ENCODE data around the gene MRC1. TPM values are rescaled to one million over a fixed set of nuclear protein-coding genes. Genes with fewer than 3 reads are reported as not detected.

The MRC1 gene
- total RNA-seq, 4 donors from 2014 or later, result 14.9 to 51.8 (median 28.0) TPM

GRCh38 chr10:17816199-17816598 lies 7.1 kb downstream of the MRC1 start:
- H3K4me3 ChIP-seq, result no peak overlapping the region
- TF ChIP-seq POLR2A (IDR thresholded peaks at IDR 0.05), result no peak
- TF ChIP-seq, protein P1, sequence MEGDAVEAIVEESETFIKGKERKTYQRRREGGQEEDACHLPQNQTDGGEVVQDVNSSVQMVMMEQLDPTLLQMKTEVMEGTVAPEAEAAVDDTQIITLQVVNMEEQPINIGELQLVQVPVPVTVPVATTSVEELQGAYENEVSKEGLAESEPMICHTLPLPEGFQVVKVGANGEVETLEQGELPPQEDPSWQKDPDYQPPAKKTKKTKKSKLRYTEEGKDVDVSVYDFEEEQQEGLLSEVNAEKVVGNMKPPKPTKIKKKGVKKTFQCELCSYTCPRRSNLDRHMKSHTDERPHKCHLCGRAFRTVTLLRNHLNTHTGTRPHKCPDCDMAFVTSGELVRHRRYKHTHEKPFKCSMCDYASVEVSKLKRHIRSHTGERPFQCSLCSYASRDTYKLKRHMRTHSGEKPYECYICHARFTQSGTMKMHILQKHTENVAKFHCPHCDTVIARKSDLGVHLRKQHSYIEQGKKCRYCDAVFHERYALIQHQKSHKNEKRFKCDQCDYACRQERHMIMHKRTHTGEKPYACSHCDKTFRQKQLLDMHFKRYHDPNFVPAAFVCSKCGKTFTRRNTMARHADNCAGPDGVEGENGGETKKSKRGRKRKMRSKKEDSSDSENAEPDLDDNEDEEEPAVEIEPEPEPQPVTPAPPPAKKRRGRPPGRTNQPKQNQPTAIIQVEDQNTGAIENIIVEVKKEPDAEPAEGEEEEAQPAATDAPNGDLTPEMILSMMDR (IDR thresholded peaks at IDR 0.05), result no peak
- no peaks in the 10 kb centered on the region for H3K9me3 ChIP-seq
- H3K27me3 ChIP-seq, result no peaks in the 10 kb centered on the region
- no peak overlapping the region for H3K27ac ChIP-seq
- intact Hi-C loops (cut with DNase I; ENCODE audit: low total_unique reads), result no loop called here
- DNase-seq, result no peak
- H3K4me1 ChIP-seq, result no peaks in the 10 kb centered on the region
- no peaks in the 10 kb centered on the region for H3K36me3 ChIP-seq

DNA sequence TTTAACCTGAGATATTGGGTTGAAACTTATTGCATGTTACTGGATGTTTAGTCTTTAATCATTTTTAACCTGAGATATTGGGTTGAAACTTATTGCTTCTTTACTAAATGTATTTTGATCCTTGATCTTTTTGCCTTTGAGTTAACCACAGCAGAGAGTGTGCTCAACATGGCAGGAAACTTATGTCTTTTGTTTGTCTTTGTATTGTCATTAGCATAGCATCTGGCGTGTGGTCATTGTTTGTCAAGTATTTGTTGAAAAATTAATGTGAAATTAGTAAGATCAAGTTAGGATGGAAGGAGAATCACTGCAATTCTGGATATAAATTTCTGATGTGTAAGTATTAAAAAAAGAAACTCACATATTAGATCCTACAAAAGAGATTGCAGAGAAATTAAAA lies 8.2 kb downstream of the MRC1 start:
- H3K27ac ChIP-seq, result no peak overlapping the region
- H3K9me3 ChIP-seq, result no peaks in the 10 kb centered on the region
- no peaks in the 10 kb centered on the region for H3K36me3 ChIP-seq
- TF ChIP-seq, protein P1 (IDR thresholded peaks at IDR 0.05), result no peak
- intact Hi-C loops (cut with DNase I; ENCODE audit: low total_unique reads), result no loop called here
- no peaks in the 10 kb centered on the region for H3K4me1 ChIP-seq
- H3K27me3 ChIP-seq, result no peaks in the 10 kb centered on the region
- DNase-seq, result no peak
- H3K4me3 ChIP-seq, result no peak overlapping the region

GRCh38 chr10:17817790-17818189 lies 8.6 kb downstream of the MRC1 start:
- H3K27me3 ChIP-seq, result no peaks in the 10 kb centered on the region
- no peaks in the 10 kb centered on the region for H3K36me3 ChIP-seq
- no peak overlapping the region for H3K27ac ChIP-seq
- no peak overlapping the region for H3K4me3 ChIP-seq
- no peaks in the 10 kb centered on the region for H3K4me1 ChIP-seq
- no peak for TF ChIP-seq POLR2A (IDR thresholded peaks at IDR 0.05)
- TF ChIP-seq, protein P1 (IDR thresholded peaks at IDR 0.05), result no peak
- H3K9me3 ChIP-seq, result no peaks in the 10 kb centered on the region
- intact Hi-C loops (cut with DNase I; ENCODE audit: low total_unique reads), result no loop called here
- DNase-seq, result no peak

DNA sequence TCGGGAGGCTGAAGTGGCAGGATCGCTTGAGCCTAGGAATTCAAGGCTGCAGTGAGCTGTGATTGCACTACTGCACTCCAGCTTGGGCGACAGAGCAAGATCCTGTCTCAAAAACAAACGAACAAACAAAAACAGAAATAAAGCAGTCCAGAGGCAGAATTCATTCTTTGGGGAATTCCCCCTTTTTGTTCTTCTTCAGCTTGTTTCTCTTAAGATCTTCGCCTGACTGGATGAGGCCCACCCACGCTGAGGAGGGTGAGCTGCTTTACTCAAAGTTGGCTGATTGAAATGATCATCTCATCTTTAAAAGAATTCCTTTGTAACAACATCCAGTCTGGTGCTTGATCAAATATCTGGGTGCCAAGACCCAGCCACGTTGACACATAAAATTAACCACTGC lies 10.7 kb downstream of the MRC1 start:
- Histone ChIP-seq H3K27me3 (no peaks in the 10 kb centered on the region), H3K36me3 (no peaks in the 10 kb centered on the region), H3K4me3 (no peak overlapping the region), H3K4me1 (no peaks in the 10 kb centered on the region), H3K9me3 (no peaks in the 10 kb centered on the region), H3K27ac (no peak overlapping the region)
- intact Hi-C loops (cut with DNase I; ENCODE audit: low total_unique reads), result no loop called here
- no peak for DNase-seq
- TF ChIP-seq, protein P1 (IDR thresholded peaks at IDR 0.05), result no peak
- no peak for TF ChIP-seq POLR2A (IDR thresholded peaks at IDR 0.05)

DNA sequence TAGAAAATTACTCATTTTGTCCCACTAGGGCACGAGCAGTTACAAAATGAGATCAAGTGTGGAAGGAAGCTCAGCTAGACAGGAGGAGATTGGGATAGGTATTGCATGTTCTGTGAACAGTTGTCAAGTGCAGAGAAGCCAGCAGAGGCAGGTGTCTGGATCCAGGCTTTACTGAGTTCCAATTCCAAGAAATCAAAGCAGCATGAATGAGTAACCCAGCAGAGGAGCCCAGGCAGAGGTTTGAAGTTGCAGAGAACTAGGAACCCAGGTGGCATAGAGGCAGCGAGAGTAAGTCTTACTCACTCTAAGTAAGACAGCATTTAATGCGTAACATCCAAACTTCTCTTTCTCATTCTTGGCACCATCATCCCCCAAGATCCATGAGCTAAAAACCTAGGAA lies 11.8 kb downstream of the MRC1 start:
- intact Hi-C loops (cut with DNase I; ENCODE audit: low total_unique reads), result no loop called here
- Histone ChIP-seq H3K36me3 (no peaks in the 10 kb centered on the region), H3K4me3 (no peak overlapping the region), H3K27ac (no peak overlapping the region), H3K4me1 (no peaks in the 10 kb centered on the region), H3K27me3 (no peaks in the 10 kb centered on the region), H3K9me3 (no peaks in the 10 kb centered on the region)
- TF ChIP-seq POLR2A (IDR thresholded peaks at IDR 0.05), result no peak
- TF ChIP-seq, protein P1 (IDR thresholded peaks at IDR 0.05), result no peak
- no peak for DNase-seq

Measured in uterus (tissue), 4 donors.